Measurements from ENCODE around the gene JPH3.
"Not testable (repeated sequence)": the region's sequence is repeated elsewhere in the genome, so short reads cannot be mapped to it uniquely, and the experiment has no call there.

The JPH3 gene

DNA sequence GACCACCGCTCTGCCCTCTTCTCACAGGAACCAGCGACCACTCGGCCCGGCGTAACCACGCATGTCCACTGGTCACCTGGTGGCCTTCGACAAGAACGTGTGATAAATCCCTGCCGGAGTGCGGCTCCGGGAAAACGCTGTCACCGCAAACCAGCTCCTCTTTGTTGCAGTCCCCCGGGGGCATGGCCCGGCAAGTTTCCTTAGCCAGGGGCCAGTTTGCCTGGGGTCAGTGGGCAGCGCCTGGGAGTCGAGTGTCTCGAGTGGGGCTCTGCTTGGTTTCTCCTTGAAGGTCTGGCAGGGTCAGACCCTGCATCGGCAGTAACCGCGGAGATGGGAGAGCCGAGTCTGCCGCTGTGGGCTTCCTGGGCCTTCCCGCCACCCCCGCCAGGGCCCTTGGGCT, 52.5 kb downstream of the JPH3 start:
- DNase-seq (ENCODE audit: low read depth in 2 of 2): no peak

DNA sequence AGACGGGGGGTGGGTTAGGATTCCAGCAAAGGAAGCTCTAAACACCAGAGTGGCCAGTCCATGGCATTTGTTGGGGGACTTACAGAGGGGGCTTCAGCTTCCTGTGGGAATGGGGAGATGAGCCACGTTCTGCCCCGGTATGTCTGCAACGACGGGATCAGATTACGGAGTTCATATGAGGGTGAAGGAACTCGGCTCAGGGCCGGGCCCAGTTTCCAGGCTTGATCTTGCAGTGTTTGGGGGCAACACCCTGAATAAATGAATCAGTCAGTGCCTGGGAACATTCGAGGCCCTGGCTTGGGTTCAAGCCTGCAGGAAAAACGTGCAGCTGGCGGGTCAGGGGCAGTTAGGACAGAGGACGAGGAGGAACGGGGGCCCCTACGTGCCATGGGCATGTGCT, 54.0 kb downstream of the JPH3 start:
- DNase-seq (ENCODE audit: low read depth in 2 of 2): no peak

DNA sequence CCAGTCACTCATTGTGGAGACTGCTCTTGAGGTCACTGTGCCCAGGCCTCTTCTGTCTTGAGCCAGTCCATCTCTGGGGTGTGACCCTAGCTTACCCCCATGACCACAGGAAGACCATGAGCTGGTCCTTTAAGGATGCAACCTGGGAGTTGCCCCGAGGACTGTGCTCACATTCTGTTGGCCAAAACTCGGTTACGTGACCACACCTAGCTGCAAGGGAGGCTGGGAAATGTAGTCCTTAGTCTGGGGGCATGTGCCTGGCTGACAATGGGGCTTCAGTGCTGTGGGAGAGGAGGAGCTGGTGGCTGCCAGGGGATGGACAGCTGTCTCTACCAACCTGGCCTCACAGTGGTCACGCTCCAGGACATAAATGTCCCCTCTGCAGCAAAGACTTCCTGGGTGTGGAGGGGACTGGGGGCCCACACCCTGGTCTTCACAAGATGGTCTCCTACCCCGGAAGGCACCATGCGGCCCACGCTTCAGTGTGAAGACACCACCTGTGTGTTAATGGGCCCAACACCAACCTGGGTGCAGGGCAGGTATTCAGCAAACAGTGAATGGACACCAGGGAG, 55.4 kb downstream of the JPH3 start:
- DNase-seq (ENCODE audit: low read depth in 2 of 2): no peak

DNA sequence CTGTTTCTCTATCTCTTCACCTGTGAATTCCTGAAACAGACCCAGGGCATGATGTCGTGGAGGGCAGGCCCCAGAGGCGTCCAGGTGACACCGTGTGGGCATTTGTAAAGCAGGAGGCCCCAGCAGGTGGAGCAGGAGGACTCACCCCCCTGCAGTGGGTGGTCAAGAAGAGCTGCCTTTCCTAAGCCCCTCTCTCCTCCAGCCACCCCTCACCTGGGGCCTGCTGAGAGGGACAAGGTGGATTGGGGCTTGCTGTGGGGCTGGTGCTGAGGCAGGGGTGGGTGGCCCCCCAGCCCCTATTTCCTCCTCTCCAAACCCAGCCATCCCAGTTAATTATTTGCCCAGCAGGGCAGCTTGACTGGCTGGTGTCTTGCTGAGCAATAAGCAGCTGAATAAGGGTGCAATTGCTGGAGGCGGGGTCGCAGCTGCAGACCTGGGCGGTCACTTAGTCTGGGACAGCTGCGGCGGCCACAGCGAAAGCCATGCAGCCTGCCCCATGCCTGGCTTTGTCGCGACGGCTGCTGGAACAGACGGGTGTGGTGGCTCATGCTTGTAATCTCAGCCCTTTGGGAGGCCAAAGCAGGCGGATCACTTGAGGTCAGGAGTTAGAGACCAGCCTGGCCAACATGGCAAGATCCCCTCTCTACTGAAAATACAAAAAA, 56.4 kb downstream of the JPH3 start:
- no peak for DNase-seq (ENCODE audit: low read depth in 2 of 2)

DNA sequence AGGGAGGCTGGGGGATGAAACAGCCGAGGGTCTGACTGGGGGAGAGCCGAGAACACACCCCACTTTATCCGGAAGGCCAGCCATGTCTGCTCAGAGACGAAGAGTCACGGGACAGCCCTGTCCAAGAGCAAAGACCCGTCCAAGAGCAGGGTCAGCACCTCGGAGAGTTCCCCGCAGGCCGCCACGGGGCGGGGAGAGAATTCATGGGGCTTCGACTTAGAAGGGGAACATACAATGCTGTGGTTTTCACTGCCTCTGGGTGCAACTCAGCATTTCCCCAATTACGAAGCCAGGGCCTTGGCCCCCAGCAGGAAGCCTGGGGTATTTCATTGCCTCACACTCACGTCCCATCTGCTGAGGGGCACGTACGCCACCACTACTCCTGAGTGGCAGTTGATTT, 59.3 kb downstream of the JPH3 start:
- no peak for DNase-seq (ENCODE audit: low read depth in 2 of 2)

DNA sequence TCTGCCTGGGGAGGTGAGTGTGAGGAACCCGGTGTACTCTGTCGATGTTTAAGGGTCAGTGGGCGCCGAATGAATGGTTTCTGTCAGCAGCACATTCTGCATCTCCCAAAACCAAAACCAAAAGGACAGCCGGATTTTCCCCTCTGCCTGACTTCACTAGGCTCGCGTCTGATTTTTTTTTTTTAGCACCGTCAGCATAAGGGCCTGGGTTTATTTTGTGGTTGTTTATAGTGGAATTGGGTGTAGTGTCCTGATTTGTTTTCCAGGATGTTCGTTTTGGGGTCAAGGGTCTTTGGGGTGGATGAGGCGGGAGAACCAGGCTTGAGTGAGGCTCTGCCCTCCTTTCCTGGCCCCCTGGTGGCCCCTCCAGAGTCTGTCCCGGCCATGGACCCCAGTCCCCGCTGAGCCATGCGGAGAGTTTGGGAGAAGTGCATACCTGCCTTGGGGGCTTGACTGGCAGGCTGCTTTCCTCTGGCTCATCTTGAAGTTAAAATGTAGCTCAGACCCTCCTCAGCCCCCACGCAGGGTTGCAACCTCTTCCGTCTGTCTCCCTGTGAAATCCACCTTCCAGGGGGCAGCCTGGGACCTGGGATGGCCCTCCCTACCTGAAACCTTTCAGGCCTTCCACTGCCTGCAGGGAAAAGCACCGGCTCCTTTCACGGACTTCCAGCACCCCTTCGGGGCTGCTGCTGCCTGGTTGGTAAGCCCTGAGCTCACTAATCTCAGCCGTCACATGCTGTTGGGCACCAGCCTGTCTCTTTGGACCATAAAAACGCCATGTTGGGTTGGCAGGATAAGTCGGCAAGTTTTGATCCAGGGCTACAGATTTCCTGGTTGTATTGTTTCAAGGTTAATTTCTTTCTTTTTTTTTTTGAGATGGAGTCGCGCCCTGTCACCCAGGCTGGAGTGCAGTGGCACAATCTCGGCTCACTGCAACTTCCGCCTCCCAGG, 60.2 kb downstream of the JPH3 start:
- no peak for DNase-seq (ENCODE audit: low read depth in 2 of 2)

DNA sequence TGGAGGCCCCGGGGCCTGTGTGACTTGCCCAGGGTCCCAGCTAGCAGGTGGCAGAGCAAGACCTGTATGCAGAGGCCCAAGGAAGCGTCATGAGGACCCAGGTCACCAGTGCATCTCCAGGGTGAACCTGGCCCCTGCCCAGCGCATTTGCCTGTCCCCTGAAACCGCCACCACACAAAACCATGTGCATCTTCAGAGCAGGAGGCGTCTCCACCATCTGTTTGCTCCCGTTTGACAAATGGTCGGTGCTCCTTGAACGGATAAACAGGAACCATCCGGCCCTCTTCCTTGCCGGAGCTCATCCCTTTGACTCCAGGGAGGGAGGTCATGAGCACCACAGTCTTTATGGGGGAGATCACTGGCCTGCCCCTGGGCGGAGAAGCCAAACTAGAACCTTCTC, 62.5 kb downstream of the JPH3 start:
- no peak for DNase-seq (ENCODE audit: low read depth in 2 of 2)

DNA sequence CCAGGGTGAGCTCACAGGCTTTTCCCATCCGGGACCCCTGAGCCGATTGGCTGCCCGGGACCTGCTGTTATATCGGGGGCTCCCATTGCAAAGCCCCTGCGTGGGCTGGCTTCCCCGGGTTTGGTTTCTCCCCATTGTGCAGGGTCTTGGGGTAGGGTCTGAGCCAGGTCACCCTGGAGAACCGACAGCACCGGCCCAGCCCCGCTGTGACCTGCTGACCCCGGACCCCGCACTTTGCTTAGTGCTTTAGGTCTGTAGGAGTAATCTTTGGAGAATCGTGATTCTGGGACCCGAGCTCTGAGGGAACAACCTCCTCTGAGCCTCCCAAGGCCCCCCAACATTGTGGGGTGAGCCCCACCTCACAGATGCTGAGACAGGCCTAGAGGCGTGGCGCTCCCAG, 62.9 kb downstream of the JPH3 start:
- no peak for DNase-seq (ENCODE audit: low read depth in 2 of 2)

DNA sequence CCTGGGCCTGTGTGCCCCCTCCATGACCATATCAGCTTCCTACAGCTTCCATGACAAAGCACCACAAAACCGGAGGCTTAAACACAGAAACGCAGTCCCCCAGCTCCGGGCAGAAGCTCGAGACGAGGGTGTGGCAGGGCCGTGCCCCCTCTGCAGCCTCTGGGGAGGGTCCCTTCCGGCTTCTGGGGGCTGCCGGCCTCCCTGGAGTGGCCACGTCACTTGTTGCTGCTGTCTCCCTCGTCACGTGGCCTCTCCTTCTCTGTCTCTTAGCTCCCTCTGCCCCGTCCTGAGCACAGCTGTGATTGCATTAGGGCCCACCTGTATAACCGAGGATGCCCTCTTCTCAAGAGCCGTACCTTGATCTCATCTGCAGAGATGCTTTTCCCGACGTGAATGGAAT, 64.6 kb downstream of the JPH3 start:
- no peak for DNase-seq (ENCODE audit: low read depth in 2 of 2)

DNA sequence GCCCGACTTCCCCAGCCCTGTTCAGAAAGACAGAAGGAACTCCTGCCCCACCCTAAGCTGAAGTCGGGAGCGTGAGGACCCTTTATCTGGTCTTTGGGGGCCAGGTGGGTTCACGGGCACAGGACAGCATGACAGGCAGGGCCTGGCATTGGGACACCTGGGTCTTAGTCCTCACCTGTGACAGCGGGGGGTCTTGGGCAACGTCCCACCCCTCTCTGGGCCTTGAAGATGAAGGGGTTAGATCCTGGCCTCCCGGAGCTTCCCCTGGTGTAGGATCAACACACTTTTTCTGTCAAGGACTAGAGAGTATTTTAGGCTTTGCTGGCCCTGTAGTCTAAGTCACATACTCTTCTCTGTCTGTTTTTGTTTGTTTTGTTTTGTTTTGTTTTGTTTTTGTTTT, 65.1 kb downstream of the JPH3 start:
- no peak for DNase-seq (ENCODE audit: low read depth in 2 of 2)

DNA sequence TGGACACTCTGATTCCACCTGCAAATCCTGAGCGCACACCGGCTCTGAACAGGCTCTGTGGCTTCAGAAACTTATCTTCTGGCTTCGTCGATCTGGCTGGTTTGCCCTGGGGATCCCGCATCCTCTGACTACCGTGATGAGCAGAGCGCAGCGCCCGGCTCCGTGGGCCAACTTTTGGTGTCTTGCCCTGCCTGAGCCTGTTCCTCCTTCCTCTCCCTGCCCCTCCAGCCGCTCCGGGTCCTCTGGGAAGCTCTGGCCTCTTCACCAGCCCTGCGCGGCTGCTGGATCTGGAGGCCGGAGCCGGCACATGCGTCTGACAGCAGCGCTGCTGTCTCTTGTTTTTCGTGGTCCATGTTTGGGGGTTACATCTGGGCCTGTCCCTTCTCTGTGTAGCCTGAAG, 65.6 kb downstream of the JPH3 start:
- no peak for DNase-seq (ENCODE audit: low read depth in 2 of 2)

DNA sequence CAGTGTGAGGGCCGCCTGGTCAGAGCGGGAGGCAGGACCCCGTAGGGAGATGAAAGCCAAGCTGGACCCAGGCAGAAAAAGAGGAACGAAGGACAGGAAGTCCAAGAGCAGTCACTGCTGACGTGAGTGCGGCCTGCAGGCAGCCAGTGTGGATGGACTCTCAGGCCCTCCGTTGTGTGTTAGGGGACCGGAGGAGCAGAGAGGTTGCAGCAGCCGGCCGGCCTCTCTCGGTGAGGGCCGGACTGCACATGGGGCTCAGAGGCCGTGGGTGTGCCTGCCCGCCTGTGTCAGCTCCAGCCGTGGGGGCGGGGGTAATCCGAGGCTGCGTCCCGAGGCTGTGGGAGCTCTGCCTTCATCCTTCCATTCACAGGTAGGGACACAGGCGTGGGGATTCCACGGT, 67.4 kb downstream of the JPH3 start:
- DNase-seq (ENCODE audit: low read depth in 2 of 2): no peak

DNA sequence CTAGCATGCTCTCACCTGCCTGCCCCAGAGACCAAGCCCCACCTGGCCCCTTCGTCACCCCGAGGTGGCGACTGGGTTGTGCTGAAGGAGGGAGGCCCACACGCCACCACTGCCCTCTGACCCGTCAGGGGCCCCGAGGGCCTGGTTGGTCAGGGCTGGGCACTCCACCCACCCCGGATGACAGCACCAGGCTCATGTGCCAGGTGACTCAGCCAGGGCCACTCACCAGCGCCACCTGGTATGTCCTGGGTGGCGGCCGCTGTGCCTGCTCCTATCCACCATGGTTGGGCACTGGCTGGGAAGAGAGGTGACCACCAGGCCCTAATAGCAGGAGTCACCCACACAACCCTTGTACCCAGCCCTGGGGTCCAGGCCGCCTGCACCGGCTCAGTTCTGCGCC, 68.9 kb downstream of the JPH3 start:
- no peak for DNase-seq (ENCODE audit: low read depth in 2 of 2)

DNA sequence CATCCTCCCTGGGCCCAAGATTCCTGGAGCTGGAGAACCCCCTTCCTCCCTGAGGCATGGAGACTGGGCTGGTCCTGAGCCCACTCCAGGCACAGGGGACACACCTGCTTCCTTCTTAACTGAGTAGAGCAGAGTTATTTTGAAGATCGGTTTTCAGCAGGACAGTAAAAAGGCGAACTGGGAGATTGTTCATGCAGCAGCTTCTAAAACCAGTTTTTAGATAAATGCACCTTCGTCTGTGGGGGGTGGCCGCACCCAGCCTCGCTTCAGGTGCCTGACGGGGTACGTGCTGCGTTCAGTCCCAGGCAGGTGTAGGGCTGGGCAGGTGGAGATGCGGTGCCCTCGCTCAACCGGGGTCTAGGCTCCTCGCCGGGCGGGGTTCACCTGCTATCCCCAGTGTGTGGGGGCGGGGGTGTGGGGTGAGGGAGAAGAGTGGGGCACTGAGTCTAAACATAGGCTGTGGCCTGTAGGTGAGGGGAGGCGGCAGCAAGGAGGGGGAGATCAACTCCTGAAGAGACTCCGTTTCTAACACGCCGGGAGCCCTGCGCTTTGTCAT, 69.5 kb downstream of the JPH3 start:
- no peak for DNase-seq (ENCODE audit: low read depth in 2 of 2)

DNA sequence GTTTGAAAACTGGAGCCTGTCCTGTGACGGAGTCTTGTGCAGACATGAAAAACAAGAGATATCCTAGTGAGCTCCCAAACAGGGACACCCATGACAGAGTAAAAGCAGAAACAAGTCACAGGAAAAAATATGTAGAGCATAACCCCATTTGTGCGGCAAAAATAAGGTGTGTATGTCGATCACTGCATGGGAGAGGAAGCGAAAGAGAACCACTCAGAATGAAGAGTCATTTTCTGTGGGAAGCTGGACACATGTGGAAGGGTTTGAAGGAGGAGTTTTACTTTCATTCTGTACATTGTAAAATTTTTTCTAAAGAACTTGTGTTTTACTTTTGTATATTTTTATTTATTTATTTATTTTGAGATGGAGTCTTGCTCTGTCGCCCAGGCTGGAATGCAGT, 72.1 kb downstream of the JPH3 start:
- no peak for DNase-seq (ENCODE audit: low read depth in 2 of 2)

DNA sequence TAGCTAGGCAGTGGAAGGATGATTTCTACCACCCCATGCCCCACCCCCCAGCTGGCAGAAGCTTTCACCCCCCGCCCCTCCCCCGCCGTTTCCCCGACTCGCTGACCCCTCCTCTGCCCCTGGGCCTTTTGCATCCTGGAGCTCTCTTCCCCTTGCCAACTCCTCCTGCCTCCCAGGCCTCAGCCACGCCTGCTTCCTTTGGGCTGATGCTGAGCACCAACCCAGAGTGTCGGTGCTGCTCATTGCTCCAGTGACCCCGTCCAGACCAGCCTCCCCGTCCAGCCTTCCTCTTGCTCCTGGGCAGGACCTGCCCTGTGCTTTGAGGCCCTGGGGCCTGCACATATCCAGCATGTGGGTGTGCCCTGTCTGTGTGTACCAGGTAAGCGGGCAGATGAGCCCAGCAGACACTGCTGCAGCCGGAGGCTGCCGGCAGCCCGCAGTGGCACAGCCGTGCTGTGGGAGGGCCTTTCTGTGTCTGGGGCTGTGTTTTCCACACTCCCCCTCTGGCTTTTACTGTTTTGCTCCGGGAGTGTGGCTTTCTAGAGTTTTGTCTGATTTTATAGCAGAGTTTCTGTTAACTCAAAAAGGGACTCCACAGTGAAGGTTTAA, 72.9 kb downstream of the JPH3 start:
- DNase-seq (ENCODE audit: low read depth in 2 of 2): no peak

DNA sequence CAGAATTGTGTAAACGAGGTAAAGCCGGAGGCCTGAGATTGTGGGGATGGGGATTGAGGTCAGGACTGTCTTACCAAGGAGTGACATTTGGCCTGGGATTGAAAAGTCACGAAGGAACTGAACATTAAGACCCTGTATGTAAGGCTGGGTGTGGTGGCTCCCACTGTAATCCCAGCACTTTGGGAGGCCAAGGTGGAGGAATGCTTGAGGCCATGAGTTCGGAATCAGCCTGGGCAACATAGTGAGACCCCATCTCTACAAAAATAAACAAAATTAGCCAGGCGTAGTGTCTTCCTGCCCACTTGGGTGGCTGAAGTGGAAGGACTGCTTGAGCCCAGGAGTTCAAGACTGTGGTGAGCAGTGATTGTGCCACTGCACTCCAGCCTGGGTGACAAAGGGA, 75.5 kb downstream of the JPH3 start:
- no peak for DNase-seq (ENCODE audit: low read depth in 2 of 2)

DNA sequence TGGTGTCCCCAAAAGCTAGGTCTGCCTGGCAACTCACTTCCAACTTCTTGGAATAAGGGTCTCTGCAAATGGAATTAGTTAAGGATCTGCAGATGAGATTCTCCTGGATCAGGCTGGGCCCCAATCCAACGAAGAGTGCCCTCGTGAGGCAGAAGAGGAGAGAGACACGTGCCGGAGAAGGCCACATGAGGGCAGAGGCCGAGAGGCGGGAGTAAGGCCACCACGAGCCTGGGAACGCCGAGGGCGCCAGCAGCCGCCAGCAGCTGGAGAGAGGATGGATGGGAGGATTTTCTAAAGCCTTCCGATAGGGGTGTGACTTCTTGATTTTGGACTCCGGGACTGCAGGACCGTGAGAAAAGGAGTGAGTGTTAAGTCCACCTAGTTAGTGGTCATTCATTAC, 76.3 kb downstream of the JPH3 start:
- no peak for DNase-seq (ENCODE audit: low read depth in 2 of 2)

DNA sequence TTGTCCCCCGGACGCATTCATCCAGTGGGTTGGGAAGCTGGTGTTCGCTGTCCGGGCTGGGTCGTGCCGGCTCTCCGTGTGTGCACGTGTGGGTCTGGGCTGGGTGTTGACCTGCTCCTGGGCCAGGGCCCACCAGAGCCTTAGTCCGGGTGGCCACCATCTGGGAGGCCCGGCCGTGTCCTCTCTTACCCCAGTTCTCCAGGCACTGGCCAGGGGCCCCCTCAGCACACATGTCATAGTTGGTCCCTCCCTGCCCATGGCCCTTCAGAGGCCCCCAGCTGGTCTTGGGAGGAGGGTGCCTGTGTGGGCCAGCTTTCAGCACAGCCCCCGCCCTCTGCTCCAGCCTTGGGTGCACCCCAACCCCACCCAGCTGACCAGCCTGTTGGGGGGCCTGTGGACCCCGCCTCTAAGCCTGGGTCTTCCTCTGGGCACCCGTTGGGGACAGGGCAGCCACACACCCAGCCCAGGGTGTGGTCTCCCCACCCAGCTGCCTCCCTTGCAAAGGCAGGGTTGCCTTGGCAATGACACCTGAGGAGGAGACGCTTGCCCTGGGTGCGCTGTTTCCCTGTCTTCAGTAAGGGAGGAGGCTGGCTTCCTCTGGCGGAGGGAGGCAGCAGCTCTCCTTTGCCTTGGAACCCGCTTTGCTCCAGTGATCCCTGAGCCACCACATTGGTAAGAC, 77.4 kb downstream of the JPH3 start:
- no peak for DNase-seq (ENCODE audit: low read depth in 2 of 2)

DNA sequence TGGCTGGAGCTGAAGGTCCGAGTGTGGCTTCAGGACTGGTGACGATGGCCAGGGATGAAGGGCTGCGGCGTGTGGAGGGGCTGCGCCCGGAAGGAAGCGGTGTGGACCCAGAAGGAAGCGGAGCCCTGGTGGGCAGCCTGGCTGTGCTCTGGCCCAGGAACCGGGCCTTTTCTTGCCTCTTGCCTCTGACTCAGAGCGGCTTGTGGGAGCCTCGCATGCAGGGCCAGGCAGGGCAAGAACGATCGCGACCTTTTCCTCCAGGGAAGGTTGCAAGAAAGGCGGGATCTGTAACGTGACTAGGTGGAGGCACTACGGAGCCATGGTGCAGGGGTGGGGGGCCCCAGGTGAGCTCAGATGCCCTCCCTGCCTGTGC, 78.0 kb downstream of the JPH3 start:
- DNase-seq (ENCODE audit: low read depth in 2 of 2): no peak

DNA sequence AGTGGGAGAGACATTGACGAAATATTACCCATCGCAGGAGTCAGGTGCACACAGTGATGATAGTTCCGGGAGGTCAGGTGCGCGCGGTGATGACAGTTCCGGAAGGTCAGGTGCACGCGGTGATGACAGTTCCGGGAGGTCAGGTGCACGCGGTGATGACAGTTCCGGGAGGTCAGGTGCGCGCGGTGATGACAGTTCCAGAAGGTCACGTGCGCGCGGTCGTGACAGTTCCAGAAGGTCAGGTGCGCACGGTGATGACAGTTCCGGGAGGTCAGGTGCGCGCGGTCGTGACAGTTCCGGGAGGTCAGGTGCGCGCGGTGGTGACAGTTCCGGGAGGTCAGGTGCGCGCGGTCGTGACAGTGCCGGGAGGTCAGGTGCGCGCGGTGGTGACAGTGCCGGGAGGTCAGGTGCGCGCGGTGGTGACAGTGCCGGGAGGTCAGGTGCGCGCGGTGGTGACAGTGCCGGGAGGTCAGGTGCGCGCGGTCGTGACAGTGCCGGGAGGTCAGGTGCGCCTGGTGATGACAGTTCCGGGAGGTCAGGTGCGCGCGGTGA, 78.8 kb downstream of the JPH3 start:
- DNase-seq (ENCODE audit: low read depth in 2 of 2): not testable (repeated sequence)

Data from fibroblast of skin of left biceps (primary cell).